ENCODE results near the gene VWF. TPM values are rescaled to one million over a fixed set of nuclear protein-coding genes. Genes with fewer than 3 reads are reported as not detected.

The VWF gene
- total RNA-seq, 2 donors from 2014 or later: 248 to 476 TPM

DNA sequence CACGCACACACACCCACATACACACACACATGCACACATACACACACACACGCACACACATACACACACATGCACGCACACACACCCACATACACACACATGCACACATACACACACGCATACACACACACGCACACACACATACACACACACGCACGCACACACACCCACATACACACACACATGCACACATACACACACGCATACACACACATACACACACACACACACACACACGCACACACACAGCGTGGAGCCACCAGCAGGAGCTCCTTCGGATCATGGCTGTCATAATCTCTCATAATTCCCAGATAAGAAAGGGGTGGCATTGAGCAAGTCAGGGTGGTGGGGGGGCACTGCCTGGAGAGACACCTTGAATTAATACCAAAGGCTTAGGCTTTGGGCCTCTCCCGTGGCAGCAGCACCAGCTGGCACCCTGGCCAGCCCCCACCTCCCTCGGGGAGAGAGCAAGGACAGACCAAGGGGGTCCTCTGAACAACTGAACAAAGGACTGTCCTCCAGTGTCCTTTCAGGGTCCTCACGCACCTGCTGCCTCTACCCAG is 201.3 kb downstream of the VWF start:
- TF ChIP-seq, protein P1, sequence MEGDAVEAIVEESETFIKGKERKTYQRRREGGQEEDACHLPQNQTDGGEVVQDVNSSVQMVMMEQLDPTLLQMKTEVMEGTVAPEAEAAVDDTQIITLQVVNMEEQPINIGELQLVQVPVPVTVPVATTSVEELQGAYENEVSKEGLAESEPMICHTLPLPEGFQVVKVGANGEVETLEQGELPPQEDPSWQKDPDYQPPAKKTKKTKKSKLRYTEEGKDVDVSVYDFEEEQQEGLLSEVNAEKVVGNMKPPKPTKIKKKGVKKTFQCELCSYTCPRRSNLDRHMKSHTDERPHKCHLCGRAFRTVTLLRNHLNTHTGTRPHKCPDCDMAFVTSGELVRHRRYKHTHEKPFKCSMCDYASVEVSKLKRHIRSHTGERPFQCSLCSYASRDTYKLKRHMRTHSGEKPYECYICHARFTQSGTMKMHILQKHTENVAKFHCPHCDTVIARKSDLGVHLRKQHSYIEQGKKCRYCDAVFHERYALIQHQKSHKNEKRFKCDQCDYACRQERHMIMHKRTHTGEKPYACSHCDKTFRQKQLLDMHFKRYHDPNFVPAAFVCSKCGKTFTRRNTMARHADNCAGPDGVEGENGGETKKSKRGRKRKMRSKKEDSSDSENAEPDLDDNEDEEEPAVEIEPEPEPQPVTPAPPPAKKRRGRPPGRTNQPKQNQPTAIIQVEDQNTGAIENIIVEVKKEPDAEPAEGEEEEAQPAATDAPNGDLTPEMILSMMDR (conservative IDR thresholded peaks at IDR 0.05): no peak
- H3K27me3 ChIP-seq (ENCODE audit: control insufficient read depth, insufficient read depth, low read length, poor library complexity, severe bottlenecking): no peaks in the 10 kb centered on the region
- H3K4me1 ChIP-seq (ENCODE audit: control insufficient read depth, insufficient read depth, low read length): peaks cover 13% of the 10 kb centered on the region
- H3K9me3 ChIP-seq (ENCODE audit: control insufficient read depth, low read length): no peaks in the 10 kb centered on the region
- 71 to 86% methylated on average over 3 to 11 of the region's 14 CpGs for WGBS, 2 experiments (ENCODE audit: insufficient coverage in 1 of 2, insufficient read length in 1 of 2)
- Mint-ChIP-seq H3K27me3 (ENCODE audit: insufficient read depth) (no peaks in the 10 kb centered on the region), H3K36me3 (ENCODE audit: low read depth) (peaks cover 44% of the 10 kb centered on the region), H3K9me3 (no peaks in the 10 kb centered on the region), H3K27ac (no peak overlapping the region), H3K4me3 (no peak overlapping the region), H3K4me1 (peaks cover 27% of the 10 kb centered on the region)
- H3K36me3 ChIP-seq (ENCODE audit: control insufficient read depth, insufficient read depth, low read length): no peaks in the 10 kb centered on the region
- no peak overlapping the region for H3K4me3 ChIP-seq (ENCODE audit: low read length)
- no peak for DNase-seq
- no peak overlapping the region for H3K27ac ChIP-seq (ENCODE audit: low read depth, low read length)
- no peak overlapping the region for H3K9ac ChIP-seq (ENCODE audit: extremely low read depth, low read length, poor library complexity, severe bottlenecking)

DNA sequence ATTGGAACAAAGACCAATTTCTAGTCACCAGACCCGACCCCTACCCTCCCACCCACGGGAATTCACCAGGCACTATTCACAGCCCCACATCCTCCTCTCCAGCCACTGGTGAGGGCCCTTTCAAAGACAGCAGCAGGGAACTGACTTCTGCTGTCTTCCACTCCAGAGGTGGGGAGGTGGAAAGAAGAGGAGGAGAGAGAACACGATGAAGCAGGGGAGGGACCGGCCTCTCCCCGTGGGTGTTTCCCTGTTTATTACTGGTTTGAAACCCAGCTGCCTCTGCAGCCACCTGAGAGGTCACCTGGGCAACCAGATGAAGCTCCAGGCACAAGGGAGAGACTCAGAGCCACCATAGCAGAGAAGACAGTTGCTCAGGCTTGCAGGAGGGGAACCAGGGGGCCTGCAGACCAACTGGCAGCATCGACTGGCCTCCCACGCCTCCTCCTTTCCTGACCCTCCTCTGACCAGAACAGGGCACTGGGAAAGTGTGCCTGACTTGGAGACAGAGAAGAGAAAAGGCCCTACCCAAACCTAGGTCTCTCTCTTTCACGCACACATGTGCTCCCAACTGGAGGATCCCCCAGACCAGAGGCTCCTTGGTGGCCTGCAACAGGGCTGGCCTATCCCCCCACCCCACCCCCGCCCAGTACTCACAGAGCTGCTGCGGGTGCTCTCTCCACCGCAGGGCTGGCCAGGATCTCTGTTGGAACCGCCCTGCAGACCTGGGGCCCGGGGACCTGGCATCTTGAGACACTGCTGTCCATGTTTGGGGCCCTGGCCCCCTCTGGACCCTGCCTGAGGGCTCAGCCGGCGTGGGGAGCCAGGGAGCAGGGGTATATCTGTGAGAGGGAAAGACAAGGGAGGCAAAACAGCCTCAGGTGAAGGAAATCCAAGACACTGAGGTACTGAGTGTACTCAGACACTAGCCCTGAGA is 202.2 kb downstream of the VWF start:
- peaks cover 13% of the 10 kb centered on the region for H3K4me1 ChIP-seq (ENCODE audit: control insufficient read depth, insufficient read depth, low read length)
- no peak overlapping the region for H3K27ac ChIP-seq (ENCODE audit: low read depth, low read length)
- 83 to 86% methylated on average over 7 to 15 of the region's 15 CpGs for WGBS, 2 experiments (ENCODE audit: insufficient coverage in 1 of 2, insufficient read length in 1 of 2)
- no peaks in the 10 kb centered on the region for H3K27me3 ChIP-seq (ENCODE audit: control insufficient read depth, insufficient read depth, low read length, poor library complexity, severe bottlenecking)
- no peak for DNase-seq
- no peak overlapping the region for H3K4me3 Mint-ChIP-seq
- H3K9ac ChIP-seq (ENCODE audit: extremely low read depth, low read length, poor library complexity, severe bottlenecking): no peak overlapping the region
- H3K36me3 ChIP-seq (ENCODE audit: control insufficient read depth, insufficient read depth, low read length): no peaks in the 10 kb centered on the region
- peaks cover 50% of the 10 kb centered on the region for H3K36me3 Mint-ChIP-seq (ENCODE audit: low read depth)
- no peaks in the 10 kb centered on the region for H3K27me3 Mint-ChIP-seq (ENCODE audit: insufficient read depth)
- H3K9me3 Mint-ChIP-seq: no peaks in the 10 kb centered on the region
- H3K4me1 Mint-ChIP-seq: peaks cover 27% of the 10 kb centered on the region
- no peak overlapping the region for H3K4me3 ChIP-seq (ENCODE audit: low read length)
- H3K9me3 ChIP-seq (ENCODE audit: control insufficient read depth, low read length): no peaks in the 10 kb centered on the region
- H3K27ac Mint-ChIP-seq: no peak overlapping the region
- TF ChIP-seq, protein P1 (conservative IDR thresholded peaks at IDR 0.05): no peak

DNA sequence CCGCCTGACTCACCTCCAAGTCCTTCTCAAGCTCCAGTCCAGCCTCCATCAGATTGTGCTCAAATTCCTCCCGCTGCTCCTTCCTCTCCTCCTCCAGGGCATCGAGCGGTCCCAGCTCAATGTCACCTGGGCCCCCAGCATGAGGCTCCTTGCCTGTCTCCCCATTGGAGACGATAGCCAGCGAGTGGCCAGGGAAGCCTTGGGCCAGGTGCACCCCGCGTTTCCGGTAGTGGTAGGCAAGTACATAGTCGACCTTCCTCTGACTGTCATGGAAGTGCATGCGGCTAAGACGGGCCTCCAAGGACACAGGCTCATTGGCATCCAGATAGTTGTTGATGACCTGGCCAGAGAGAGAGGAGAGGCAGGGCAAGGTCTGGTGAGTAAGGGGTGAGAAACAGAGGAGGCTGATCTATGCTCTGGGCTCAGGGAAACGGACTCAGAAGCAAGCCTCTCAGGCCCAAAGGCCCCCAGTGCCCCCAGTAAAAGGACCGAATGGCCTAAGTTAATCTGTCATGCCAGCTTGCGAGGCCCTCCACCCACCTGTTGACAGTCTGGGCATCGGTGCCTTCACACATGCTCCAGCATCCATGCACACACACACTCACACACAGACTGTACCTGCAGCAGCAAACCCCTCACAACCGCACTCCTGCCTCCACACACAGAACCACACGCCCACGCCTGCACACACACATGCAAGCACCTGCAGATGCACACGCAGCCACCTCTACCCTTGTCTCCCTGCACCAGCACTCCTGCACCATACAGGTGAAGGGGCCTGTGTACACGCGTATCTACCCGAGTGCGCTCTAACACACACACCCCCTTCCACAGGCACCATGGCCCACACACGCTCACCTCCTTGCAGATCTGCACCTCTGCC is 203.2 kb downstream of the VWF start:
- no peaks in the 10 kb centered on the region for H3K9me3 ChIP-seq (ENCODE audit: control insufficient read depth, low read length)
- 94 to 95% methylated on average over 19 to 25 of the region's 25 CpGs for WGBS, 2 experiments (ENCODE audit: insufficient coverage in 1 of 2, insufficient read length in 1 of 2)
- H3K36me3 Mint-ChIP-seq (ENCODE audit: low read depth): peaks cover 49% of the 10 kb centered on the region
- no peaks in the 10 kb centered on the region for H3K27me3 ChIP-seq (ENCODE audit: control insufficient read depth, insufficient read depth, low read length, poor library complexity, severe bottlenecking)
- H3K4me1 ChIP-seq (ENCODE audit: control insufficient read depth, insufficient read depth, low read length): peaks cover 13% of the 10 kb centered on the region
- no peak overlapping the region for H3K27ac Mint-ChIP-seq
- H3K4me3 ChIP-seq (ENCODE audit: low read length): no peak overlapping the region
- no peaks in the 10 kb centered on the region for H3K9me3 Mint-ChIP-seq
- TF ChIP-seq, protein P1 (conservative IDR thresholded peaks at IDR 0.05): no peak
- H3K36me3 ChIP-seq (ENCODE audit: control insufficient read depth, insufficient read depth, low read length): no peaks in the 10 kb centered on the region
- H3K27me3 Mint-ChIP-seq (ENCODE audit: insufficient read depth): no peaks in the 10 kb centered on the region
- H3K27ac ChIP-seq (ENCODE audit: low read depth, low read length): no peak overlapping the region
- peaks cover 27% of the 10 kb centered on the region for H3K4me1 Mint-ChIP-seq
- no peak for DNase-seq
- no peak overlapping the region for H3K4me3 Mint-ChIP-seq
- no peak overlapping the region for H3K9ac ChIP-seq (ENCODE audit: extremely low read depth, low read length, poor library complexity, severe bottlenecking)
